SK-N-SH (cell line): ENCODE data around the gene CEP152. TPM values are rescaled to one million over a fixed set of nuclear protein-coding genes. Genes with fewer than 3 reads are reported as not detected.

Experiments used
- CTCF ChIA-PET: fragments of 300-600, 350-600 bp; formaldehyde crosslinking; extraction: SDS; loops from one replicate; lab custom pipeline; 2021; lab: Yijun Ruan, JAX
- POLR2A ChIA-PET: fragments of 350-600 bp; sonication (Branson Sonifier 250); formaldehyde crosslinking; extraction: SDS; loops from one replicate; lab custom pipeline; 2020; ENCODE audit warnings: antibody characterized with exemption, inconsistent platforms; lab: Yijun Ruan, JAX
- DNase-seq: peaks from one replicate; pipeline ENCODE4 v3.0.0; 2012
- H2AFZ ChIP-seq: fragments of 200-600 bp; sonication (generic); 2 replicates; pipeline ENCODE4 v1.8.1; 2016; ENCODE audit warnings: antibody characterized with exemption, mild to moderate bottlenecking, low read depth
- H3F3A ChIP-seq: fragments of 200-600 bp; sonication (generic); replicated peaks from 2 replicates; pipeline ENCODE3; 2016; ENCODE audit warnings: antibody characterized with exemption, mild to moderate bottlenecking; ENCODE audit not compliant: insufficient read depth
- H3K27ac ChIP-seq, 2 experiments: fragments of 200-500 bp in 1 of 2; fragments of 200-600 bp in 1 of 2; sonication (Bioruptor generic) in 1 of 2; sonication (generic), shearing (Covaris generic) in 1 of 2; 2 replicates each; pipeline versions ENCODE4 v1.5.1 to v1.6.1; 2014 to 2016; ENCODE audit warnings: low read depth in 2 of 2, inconsistent platforms in 1 of 2, low read length in 1 of 2, mild to moderate bottlenecking in 1 of 2, mixed read lengths in 1 of 2
- H3K27me3 ChIP-seq: fragments of 200-600 bp; sonication (generic), shearing (Covaris generic); 2 replicates; pipeline ENCODE4 v1.6.1; 2016; ENCODE audit warnings: mixed run types; ENCODE audit not compliant: insufficient read depth
- H3K36me3 ChIP-seq, 2 experiments: fragments of 200-500 bp in 1 of 2; fragments of 200-600 bp in 1 of 2; sonication (Bioruptor generic) in 1 of 2; sonication (generic) in 1 of 2; replicated peaks in 1 of 2; 2 replicates each; pipeline versions ENCODE3 to v1.5.1; 2014 to 2016; ENCODE audit warnings: low read length in 1 of 2, mild to moderate bottlenecking in 1 of 2; ENCODE audit not compliant: insufficient read depth in 2 of 2, control insufficient read depth in 1 of 2
- H3K4me1 ChIP-seq, 2 experiments: fragments of 200-500 bp in 1 of 2; fragments of 200-600 bp in 1 of 2; sonication (Bioruptor generic) in 1 of 2; sonication (generic), shearing (Covaris generic) in 1 of 2; 2 replicates each; pipeline versions ENCODE4 v1.5.1 to v1.6.1; 2014 to 2016; ENCODE audit warnings: low read depth in 1 of 2, low read length in 1 of 2, mixed run types in 1 of 2; ENCODE audit not compliant: insufficient read depth in 2 of 2, control insufficient read depth in 1 of 2
- H3K4me2 ChIP-seq: fragments of 200-600 bp; sonication (generic), shearing (Covaris generic); 2 replicates; pipeline ENCODE4 v1.6.1; 2017; ENCODE audit warnings: mixed run types
- H3K4me3 ChIP-seq, 2 experiments: fragments of 200-500 bp in 1 of 2; fragments of 200-600 bp in 1 of 2; sonication (Bioruptor generic) in 1 of 2; sonication (generic), shearing (Covaris generic) in 1 of 2; 2 replicates each; pipeline versions ENCODE4 v1.5.1 to v1.8.1; 2014 to 2016; ENCODE audit warnings: low read depth in 2 of 2, inconsistent platforms in 1 of 2, low read length in 1 of 2, mild to moderate bottlenecking in 1 of 2, mixed read lengths in 1 of 2, moderate library complexity in 1 of 2
- H3K79me2 ChIP-seq: fragments of 200-600 bp; sonication (generic); 2 replicates; pipeline ENCODE4 v1.8.1; 2017; ENCODE audit warnings: mild to moderate bottlenecking; ENCODE audit not compliant: insufficient read depth
- H3K9ac ChIP-seq: fragments of 200-600 bp; sonication (generic); 2 replicates; pipeline ENCODE4 v1.6.1; 2017; ENCODE audit warnings: mixed run types
- H3K9me2 ChIP-seq: fragments of 200-600 bp; sonication (generic); 2 replicates; pipeline ENCODE4 v1.6.1; 2017; ENCODE audit warnings: mixed run types
- H3K9me3 ChIP-seq: fragments of 200-600 bp; sonication (generic); 2 replicates; pipeline ENCODE4 v1.6.1; 2017; ENCODE audit warnings: mixed run types, mild to moderate bottlenecking, moderate library complexity
- H4K20me1 ChIP-seq: fragments of 200-600 bp; sonication (generic); 2 replicates; pipeline ENCODE4 v1.6.1; 2017; ENCODE audit warnings: mild to moderate bottlenecking, mixed run types; ENCODE audit not compliant: insufficient read depth
- CHD2 ChIP-seq: fragments of 150-350 bp; IDR thresholded peaks from 2 replicates; pipeline ENCODE4 v1.6.1; 2018; ENCODE audit warnings: low read length; ENCODE audit not compliant: partially characterized antibody
- EP300 ChIP-seq, 2 experiments: IDR thresholded peaks; 2 replicates each; pipeline versions ENCODE4 v1.4.0 to v1.6.1; 2012; ENCODE audit warnings: borderline replicate concordance in 1 of 2, low read depth in 1 of 2, low read length in 1 of 2
- EZH2phosphoT487 ChIP-seq: fragments of 200-600 bp; sonication (generic); IDR thresholded peaks from 2 replicates; pipeline ENCODE4 v1.6.1; 2017; ENCODE audit warnings: low read depth, mixed run types, mild to moderate bottlenecking, antibody characterized with exemption, moderate library complexity, borderline replicate concordance
- NFIC ChIP-seq: IDR thresholded peaks from 2 replicates; pipeline ENCODE4 v1.4.0; 2012; ENCODE audit warnings: borderline replicate concordance
- POLR2AphosphoS5 ChIP-seq: IDR thresholded peaks from 2 replicates; pipeline ENCODE4 v1.6.1; 2012; ENCODE audit warnings: low read depth, low read length
- RFX5 ChIP-seq: IDR thresholded peaks from 2 replicates; pipeline ENCODE4 v1.6.1; 2012; ENCODE audit warnings: mild to moderate bottlenecking, improper control_type of control experiment, low read length
- SMC3 ChIP-seq: IDR thresholded peaks from 2 replicates; pipeline ENCODE4 v1.6.1; 2012; ENCODE audit warnings: low read depth, low read length, improper control_type of control experiment
- TAF1 ChIP-seq: IDR thresholded peaks from 2 replicates; pipeline ENCODE4 v1.6.1; 2012; ENCODE audit warnings: low read depth, mild to moderate bottlenecking, low read length, moderate library complexity, borderline replicate concordance
- YY1 ChIP-seq: IDR thresholded peaks from 2 replicates; pipeline ENCODE4 v1.4.0; 2012; ENCODE audit warnings: low read depth, mild to moderate bottlenecking
- WGBS: methylation state at CpG from one replicate; pipeline ENCODE4 v1.1.6; 2017; ENCODE audit warnings: low lambda C conversion rate; 5-methylcytosine and 5-hydroxymethylcytosine counted together
- polyA plus RNA-seq, 3 experiments: library from polyadenylated mRNA; depleted of rRNA; stranded (reverse); fragments of >200 nt; gene quantifications; 2 replicates each; pipeline ENCODE4 v1.2.3, GENCODE V29; 2012
- TF ChIP-seq, protein P1 (sequence below): IDR thresholded peaks from 2 replicates; pipeline ENCODE4 v1.4.0; 2012; ENCODE audit warnings: low read depth, borderline replicate concordance
- TF ChIP-seq, protein P2 (sequence below): IDR thresholded peaks from 2 replicates; pipeline ENCODE4; 2012
- TF ChIP-seq, protein P3 (sequence below): IDR thresholded peaks from 2 replicates; pipeline ENCODE4 v1.6.1; 2012; ENCODE audit warnings: mild to moderate bottlenecking, low read depth, low read length, moderate library complexity
- TF ChIP-seq, protein P4 (sequence below): IDR thresholded peaks from 2 replicates; pipeline ENCODE4 v1.4.0; 2012; ENCODE audit warnings: low read depth
- TF ChIP-seq, protein P5 (sequence below): fragments of 150-350 bp; IDR thresholded peaks from 2 replicates; pipeline ENCODE4 v1.6.1; 2017; ENCODE audit warnings: antibody characterized with exemption, low read length, low read depth, borderline replicate concordance
- TF ChIP-seq, protein P6 (sequence below): IDR thresholded peaks from 2 replicates; pipeline ENCODE4 v1.4.0; 2012; ENCODE audit warnings: low read depth, borderline replicate concordance
- TF ChIP-seq, protein P7 (sequence below): fragments of 200-600 bp; sonication (generic); IDR thresholded peaks from 2 replicates; pipeline ENCODE4 v1.6.1; 2017; ENCODE audit warnings: antibody characterized with exemption, mild to moderate bottlenecking, moderate library complexity

The CEP152 gene
- polyA plus RNA-seq, 1 of the 3 experiments (the other 2 are of a cell fraction), result 0.71 TPM

DNA sequence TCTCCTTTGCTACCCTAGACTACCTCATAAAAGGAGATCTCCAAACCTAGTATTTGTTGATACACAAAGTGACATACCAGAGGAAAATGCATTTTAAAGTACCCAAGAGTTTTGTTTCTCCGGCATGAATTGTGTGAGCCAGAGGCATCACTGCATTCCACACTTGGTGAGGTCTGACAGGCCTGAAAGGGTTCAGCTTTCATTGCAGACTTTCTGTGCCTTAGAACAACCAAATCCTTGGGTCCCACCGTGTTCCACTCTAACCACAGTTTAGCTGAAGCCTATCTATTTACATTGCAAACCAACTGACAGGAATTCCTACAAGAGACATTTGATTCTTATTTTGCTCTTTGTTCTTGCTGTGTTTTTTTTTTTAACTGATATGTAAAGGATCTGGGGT is 46.1 kb upstream of the CEP152 start:
- Histone ChIP-seq H2AFZ (no peak overlapping the region), H3K4me2 (no peak overlapping the region), H3K9ac (no peak overlapping the region), H3K27me3 (no peaks in the 10 kb centered on the region), H3K9me3 (no peaks in the 10 kb centered on the region), H3K27ac (peak overlapping the region; percentile 24 to 31; a peak in 3 of 4 replicates), H3K4me3 (no peak overlapping the region), H4K20me1 (no peaks in the 10 kb centered on the region), H3K79me2 (no peaks in the 10 kb centered on the region), H3K36me3 (no peaks in the 10 kb centered on the region), H3K9me2 (no peaks in the 10 kb centered on the region)
- DNase-seq, result no peak
- WGBS, result 73% methylated on average over 2 of the region's 2 CpGs
- ChIA-PET CTCF (interaction anchor here (0.8 to 4.1 kb wide), 5 partner anchors 119 to 1289 kb away, joined by 3 to 29 read pairs (median 4); no protein-coding TSS in a partner anchor), POLR2A (no interaction called here)
- TF ChIP-seq RFX5 (no peak), TAF1 (no peak), EP300 (IDR thresholded peaks at IDR 0.05; ENCODE audit: borderline replicate concordance in 1 of 2, low read depth in 1 of 2, low read length in 1 of 2) (no peak), POLR2AphosphoS5 (no peak), SMC3 (no peak), CHD2 (no peak), YY1 (no peak), NFIC (no peak), EZH2phosphoT487 (no peak)
- TF ChIP-seq, protein P1, sequence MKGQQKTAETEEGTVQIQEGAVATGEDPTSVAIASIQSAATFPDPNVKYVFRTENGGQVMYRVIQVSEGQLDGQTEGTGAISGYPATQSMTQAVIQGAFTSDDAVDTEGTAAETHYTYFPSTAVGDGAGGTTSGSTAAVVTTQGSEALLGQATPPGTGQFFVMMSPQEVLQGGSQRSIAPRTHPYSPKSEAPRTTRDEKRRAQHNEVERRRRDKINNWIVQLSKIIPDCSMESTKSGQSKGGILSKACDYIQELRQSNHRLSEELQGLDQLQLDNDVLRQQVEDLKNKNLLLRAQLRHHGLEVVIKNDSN, result no peak
- TF ChIP-seq, protein P2, sequence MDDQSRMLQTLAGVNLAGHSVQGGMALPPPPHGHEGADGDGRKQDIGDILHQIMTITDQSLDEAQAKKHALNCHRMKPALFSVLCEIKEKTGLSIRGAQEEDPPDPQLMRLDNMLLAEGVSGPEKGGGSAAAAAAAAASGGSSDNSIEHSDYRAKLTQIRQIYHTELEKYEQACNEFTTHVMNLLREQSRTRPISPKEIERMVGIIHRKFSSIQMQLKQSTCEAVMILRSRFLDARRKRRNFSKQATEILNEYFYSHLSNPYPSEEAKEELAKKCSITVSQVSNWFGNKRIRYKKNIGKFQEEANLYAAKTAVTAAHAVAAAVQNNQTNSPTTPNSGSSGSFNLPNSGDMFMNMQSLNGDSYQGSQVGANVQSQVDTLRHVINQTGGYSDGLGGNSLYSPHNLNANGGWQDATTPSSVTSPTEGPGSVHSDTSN, result no peak
- TF ChIP-seq, protein P3, sequence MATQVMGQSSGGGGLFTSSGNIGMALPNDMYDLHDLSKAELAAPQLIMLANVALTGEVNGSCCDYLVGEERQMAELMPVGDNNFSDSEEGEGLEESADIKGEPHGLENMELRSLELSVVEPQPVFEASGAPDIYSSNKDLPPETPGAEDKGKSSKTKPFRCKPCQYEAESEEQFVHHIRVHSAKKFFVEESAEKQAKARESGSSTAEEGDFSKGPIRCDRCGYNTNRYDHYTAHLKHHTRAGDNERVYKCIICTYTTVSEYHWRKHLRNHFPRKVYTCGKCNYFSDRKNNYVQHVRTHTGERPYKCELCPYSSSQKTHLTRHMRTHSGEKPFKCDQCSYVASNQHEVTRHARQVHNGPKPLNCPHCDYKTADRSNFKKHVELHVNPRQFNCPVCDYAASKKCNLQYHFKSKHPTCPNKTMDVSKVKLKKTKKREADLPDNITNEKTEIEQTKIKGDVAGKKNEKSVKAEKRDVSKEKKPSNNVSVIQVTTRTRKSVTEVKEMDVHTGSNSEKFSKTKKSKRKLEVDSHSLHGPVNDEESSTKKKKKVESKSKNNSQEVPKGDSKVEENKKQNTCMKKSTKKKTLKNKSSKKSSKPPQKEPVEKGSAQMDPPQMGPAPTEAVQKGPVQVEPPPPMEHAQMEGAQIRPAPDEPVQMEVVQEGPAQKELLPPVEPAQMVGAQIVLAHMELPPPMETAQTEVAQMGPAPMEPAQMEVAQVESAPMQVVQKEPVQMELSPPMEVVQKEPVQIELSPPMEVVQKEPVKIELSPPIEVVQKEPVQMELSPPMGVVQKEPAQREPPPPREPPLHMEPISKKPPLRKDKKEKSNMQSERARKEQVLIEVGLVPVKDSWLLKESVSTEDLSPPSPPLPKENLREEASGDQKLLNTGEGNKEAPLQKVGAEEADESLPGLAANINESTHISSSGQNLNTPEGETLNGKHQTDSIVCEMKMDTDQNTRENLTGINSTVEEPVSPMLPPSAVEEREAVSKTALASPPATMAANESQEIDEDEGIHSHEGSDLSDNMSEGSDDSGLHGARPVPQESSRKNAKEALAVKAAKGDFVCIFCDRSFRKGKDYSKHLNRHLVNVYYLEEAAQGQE, result no peak
- TF ChIP-seq, protein P4, sequence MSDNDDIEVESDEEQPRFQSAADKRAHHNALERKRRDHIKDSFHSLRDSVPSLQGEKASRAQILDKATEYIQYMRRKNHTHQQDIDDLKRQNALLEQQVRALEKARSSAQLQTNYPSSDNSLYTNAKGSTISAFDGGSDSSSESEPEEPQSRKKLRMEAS, result no peak
- TF ChIP-seq, protein P5, sequence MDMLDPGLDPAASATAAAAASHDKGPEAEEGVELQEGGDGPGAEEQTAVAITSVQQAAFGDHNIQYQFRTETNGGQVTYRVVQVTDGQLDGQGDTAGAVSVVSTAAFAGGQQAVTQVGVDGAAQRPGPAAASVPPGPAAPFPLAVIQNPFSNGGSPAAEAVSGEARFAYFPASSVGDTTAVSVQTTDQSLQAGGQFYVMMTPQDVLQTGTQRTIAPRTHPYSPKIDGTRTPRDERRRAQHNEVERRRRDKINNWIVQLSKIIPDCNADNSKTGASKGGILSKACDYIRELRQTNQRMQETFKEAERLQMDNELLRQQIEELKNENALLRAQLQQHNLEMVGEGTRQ, result no peak
- TF ChIP-seq, protein P6, sequence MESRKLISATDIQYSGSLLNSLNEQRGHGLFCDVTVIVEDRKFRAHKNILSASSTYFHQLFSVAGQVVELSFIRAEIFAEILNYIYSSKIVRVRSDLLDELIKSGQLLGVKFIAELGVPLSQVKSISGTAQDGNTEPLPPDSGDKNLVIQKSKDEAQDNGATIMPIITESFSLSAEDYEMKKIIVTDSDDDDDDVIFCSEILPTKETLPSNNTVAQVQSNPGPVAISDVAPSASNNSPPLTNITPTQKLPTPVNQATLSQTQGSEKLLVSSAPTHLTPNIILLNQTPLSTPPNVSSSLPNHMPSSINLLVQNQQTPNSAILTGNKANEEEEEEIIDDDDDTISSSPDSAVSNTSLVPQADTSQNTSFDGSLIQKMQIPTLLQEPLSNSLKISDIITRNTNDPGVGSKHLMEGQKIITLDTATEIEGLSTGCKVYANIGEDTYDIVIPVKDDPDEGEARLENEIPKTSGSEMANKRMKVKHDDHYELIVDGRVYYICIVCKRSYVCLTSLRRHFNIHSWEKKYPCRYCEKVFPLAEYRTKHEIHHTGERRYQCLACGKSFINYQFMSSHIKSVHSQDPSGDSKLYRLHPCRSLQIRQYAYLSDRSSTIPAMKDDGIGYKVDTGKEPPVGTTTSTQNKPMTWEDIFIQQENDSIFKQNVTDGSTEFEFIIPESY, result no peak
- TF ChIP-seq, protein P7, sequence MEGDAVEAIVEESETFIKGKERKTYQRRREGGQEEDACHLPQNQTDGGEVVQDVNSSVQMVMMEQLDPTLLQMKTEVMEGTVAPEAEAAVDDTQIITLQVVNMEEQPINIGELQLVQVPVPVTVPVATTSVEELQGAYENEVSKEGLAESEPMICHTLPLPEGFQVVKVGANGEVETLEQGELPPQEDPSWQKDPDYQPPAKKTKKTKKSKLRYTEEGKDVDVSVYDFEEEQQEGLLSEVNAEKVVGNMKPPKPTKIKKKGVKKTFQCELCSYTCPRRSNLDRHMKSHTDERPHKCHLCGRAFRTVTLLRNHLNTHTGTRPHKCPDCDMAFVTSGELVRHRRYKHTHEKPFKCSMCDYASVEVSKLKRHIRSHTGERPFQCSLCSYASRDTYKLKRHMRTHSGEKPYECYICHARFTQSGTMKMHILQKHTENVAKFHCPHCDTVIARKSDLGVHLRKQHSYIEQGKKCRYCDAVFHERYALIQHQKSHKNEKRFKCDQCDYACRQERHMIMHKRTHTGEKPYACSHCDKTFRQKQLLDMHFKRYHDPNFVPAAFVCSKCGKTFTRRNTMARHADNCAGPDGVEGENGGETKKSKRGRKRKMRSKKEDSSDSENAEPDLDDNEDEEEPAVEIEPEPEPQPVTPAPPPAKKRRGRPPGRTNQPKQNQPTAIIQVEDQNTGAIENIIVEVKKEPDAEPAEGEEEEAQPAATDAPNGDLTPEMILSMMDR, result no peak
- TF ChIP-seq, all 33 proteins: peak for 0
- Histone ChIP-seq H3K4me1 (peaks cover 16 to 24% of the 10 kb centered on the region in 2 experiments; a peak in 3 of 4 replicates), H3F3A (no peaks in the 10 kb centered on the region)
